Endothelial cell of umbilical vein (primary cell): ENCODE results near the gene SHKBP1. TPM values are rescaled to one million over a fixed set of nuclear protein-coding genes. Genes with fewer than 3 reads are reported as not detected.

ENCODE experiments used
- BruUV-seq: library from RNA; stranded (reverse); fragments of 400-500 nt; replicated peaks from 2 replicates; lab custom pipeline; 2021; lab: Mats Ljungman, UMichigan
- CTCF ChIA-PET: fragments of 300-600, 350-600 bp; sonication (Branson Sonifier 250); formaldehyde crosslinking; loops from one replicate; lab custom pipeline; 2021; ENCODE audit warnings: antibody characterized with exemption, inconsistent platforms; lab: Charles Lee
- POLR2A ChIA-PET: fragments of 300-600, 350-600 bp; sonication (Branson Sonifier 250); formaldehyde crosslinking; loops from one replicate; lab custom pipeline; 2021; ENCODE audit warnings: antibody characterized with exemption, inconsistent platforms; lab: Charles Lee
- DNase-seq: peaks from one replicate; pipeline ENCODE4 v3.0.0-alpha.2; 2011; ENCODE audit warnings: low read depth, low spot score
- FAIRE-seq: peaks from 2 replicates; lab custom pipeline; 2011; peaks lifted over from hg19 to GRCh38; lab: Jason Lieb, UNC
- H2AFZ ChIP-seq: 2 replicates; pipeline ENCODE4 v1.6.0; 2012; ENCODE audit warnings: low read depth, low read length, control low read depth, inconsistent platforms
- H3K27ac ChIP-seq: 2 replicates; pipeline ENCODE4 v1.5.1; 2011; ENCODE audit warnings: low read depth, mild to moderate bottlenecking, control low read depth, low read length, moderate library complexity; ENCODE audit not compliant: insufficient read depth
- H3K27me3 ChIP-seq, 2 experiments: 2 replicates each; pipeline versions ENCODE4 v1.6.0 to v1.6.1; 2011; ENCODE audit warnings: low read length in 2 of 2, mixed read lengths in 1 of 2; ENCODE audit not compliant: control insufficient read depth in 2 of 2, insufficient read depth in 2 of 2
- H3K36me3 ChIP-seq, 2 experiments: 2 replicates in 1 of 2; 3 replicates in 1 of 2; pipeline ENCODE4 v1.5.1; 2011; ENCODE audit warnings: low read length in 2 of 2, mild to moderate bottlenecking in 1 of 2, moderate library complexity in 1 of 2; ENCODE audit not compliant: control insufficient read depth in 2 of 2, insufficient read depth in 2 of 2; ENCODE audit errors: extremely low read depth in 1 of 2
- H3K4me1 ChIP-seq: 3 replicates; pipeline ENCODE4 v1.5.1; 2011; ENCODE audit warnings: mild to moderate bottlenecking, low read length; ENCODE audit not compliant: control insufficient read depth, insufficient read depth; ENCODE audit errors: extremely low read depth
- H3K4me2 ChIP-seq: 2 replicates; pipeline ENCODE4 v1.6.1; 2011; ENCODE audit warnings: low read length, control low read depth, mixed read lengths; ENCODE audit not compliant: insufficient read depth
- H3K4me3 ChIP-seq, 3 experiments: fragments of 200-600 bp in 1 of 3; sonication (generic), shearing (Covaris generic) in 1 of 3; replicated peaks in 1 of 3; 2 replicates each; pipeline ENCODE4 v1.5.1; 2011 to 2016; ENCODE audit warnings: control low read depth in 3 of 3, low read length in 3 of 3, mild to moderate bottlenecking in 2 of 3, inconsistent platforms in 1 of 3, low read depth in 1 of 3, moderate library complexity in 1 of 3; ENCODE audit not compliant: insufficient read depth in 1 of 3
- H3K79me2 ChIP-seq: 2 replicates; pipeline ENCODE4 v1.6.0; 2012; ENCODE audit warnings: low read length, inconsistent platforms; ENCODE audit not compliant: control insufficient read depth, insufficient read depth
- H3K9ac ChIP-seq: replicated peaks from 2 replicates; pipeline ENCODE3; 2011; ENCODE audit warnings: low read length, control low read depth; ENCODE audit not compliant: insufficient read depth; ENCODE audit errors: extremely low read depth
- H3K9me1 ChIP-seq: replicated peaks from 3 replicates; pipeline ENCODE4 v1.6.0; 2011; ENCODE audit warnings: mild to moderate bottlenecking, low read length; ENCODE audit not compliant: control insufficient read depth, insufficient read depth; ENCODE audit errors: extremely low read depth
- H3K9me3 ChIP-seq: replicated peaks from 2 replicates; pipeline ENCODE4 v1.5.1; 2012; ENCODE audit warnings: low read length, inconsistent platforms; ENCODE audit not compliant: control insufficient read depth, insufficient read depth
- H4K20me1 ChIP-seq: replicated peaks from 2 replicates; pipeline ENCODE3; 2011; ENCODE audit warnings: mild to moderate bottlenecking, low read length; ENCODE audit not compliant: control insufficient read depth, insufficient read depth; ENCODE audit errors: extremely low read depth
- CTCF ChIP-seq, 2 donors: IDR thresholded peaks; 1 replicate in 1 of 2; 2 replicates in 1 of 2; pipeline ENCODE4 v1.5.1; 2011; ENCODE audit warnings: low read length in 2 of 2, mild to moderate bottlenecking in 2 of 2, moderate library complexity in 2 of 2, control low read depth in 1 of 2, inconsistent platforms in 1 of 2, low read depth in 1 of 2; ENCODE audit not compliant: insufficient read depth in 1 of 2; ENCODE audit errors: extremely low read depth in 1 of 2
- GATA2 ChIP-seq: IDR thresholded peaks from 2 replicates; pipeline ENCODE4 v1.7.0; 2011; ENCODE audit warnings: low read depth, mild to moderate bottlenecking, moderate library complexity, mixed read lengths, low read length; ENCODE audit not compliant: insufficient read length, insufficient read depth
- MAX ChIP-seq: IDR thresholded peaks from 2 replicates; pipeline ENCODE4 v1.6.1; 2011; ENCODE audit not compliant: insufficient read depth, insufficient read length
- MYC ChIP-seq: IDR thresholded peaks from one replicate; pipeline ENCODE4 v1.6.1; 2011; ENCODE audit warnings: mild to moderate bottlenecking, low read depth, low read length
- POLR2A ChIP-seq: IDR thresholded peaks from 2 replicates; pipeline ENCODE4 v1.6.1; 2012; ENCODE audit warnings: low read depth, mild to moderate bottlenecking, control low read depth, low read length
- POLR2AphosphoS5 ChIP-seq: IDR thresholded peaks from 2 replicates; pipeline ENCODE4 v1.6.1; 2012; ENCODE audit warnings: low read depth, mild to moderate bottlenecking, control low read depth, low read length, moderate library complexity; ENCODE audit not compliant: insufficient read depth
- dilution Hi-C: fragments of 300-500 bp; cut with MboI; formaldehyde crosslinking; loops from one replicate; pipeline ENCODE4 v1.15.0; 2019; ENCODE audit warnings: low sequenced_read_pairs; ENCODE audit not compliant: extremely low pct_ligation_motif_present
- intact Hi-C: fragments of 100-400 bp; cut with micrococcal nuclease; formaldehyde crosslinking; loops from one replicate; pipeline ENCODE4 v1.10.0; 2022
- polyA plus RNA-seq, 4 experiments: library from polyadenylated mRNA; depleted of rRNA in 3 of 4; stranded (reverse) in 3 of 4; unstranded in 1 of 4; fragments of >200 nt; gene quantifications; 2 replicates each; pipeline versions ENCODE4 v1.2.1 to v1.2.3, GENCODE V29; 2011 to 2012; ENCODE audit warnings: missing spikeins in 1 of 4
- total RNA-seq: library from RNA; stranded (reverse); gene quantifications from 2 replicates; pipeline ENCODE4 v1.2.3, GENCODE V29; 2021

Gene SHKBP1
- total and polyA plus RNA-seq, 2 donors (not counting 3 experiments of a cell fraction or from before 2014, with no cell fraction given) = 106 to 113 TPM

GRCh38 chr19:40588110-40588854 lies 11.6 kb downstream of the SHKBP1 start:
- Histone ChIP-seq H3K4me2 (no peak overlapping the region), H3K4me3 (no peak overlapping the region), H3K27ac (peak overlapping the region; percentile 44), H3K9me1 (no peaks in the 10 kb centered on the region), H2AFZ (peak overlapping the region; percentile 7), H3K4me1 (peaks cover 20% of the 10 kb centered on the region), H3K9me3 (no peaks in the 10 kb centered on the region), H3K79me2 (no peaks in the 10 kb centered on the region), H3K9ac (no peak overlapping the region), H4K20me1 (no peaks in the 10 kb centered on the region), H3K36me3 (peaks cover 3 to 4% of the 10 kb centered on the region in 2 experiments), H3K27me3 (no peaks in the 10 kb centered on the region)
- TF ChIP-seq MAX (peak; percentile 92), CTCF (IDR thresholded peaks at IDR 0.05; ENCODE audit: extremely low read depth in 1 of 2, insufficient read depth in 1 of 2, low read depth in 1 of 2, low read length in 2 of 2) (no peak), POLR2A (no peak), GATA2 (no peak), MYC (peak; percentile 87), POLR2AphosphoS5 (peak; percentile 32)
- dilution Hi-C loops (no loop called here), intact Hi-C loops (no loop called here)
- FAIRE-seq = no peak
- ChIA-PET CTCF (interaction anchor here (0.8 to 1.0 kb wide), 2 partner anchors 10 to 14 kb away, joined by 3 read pairs; no protein-coding TSS in a partner anchor), POLR2A (no interaction called here)
- peak; percentile 42 for DNase-seq
- TSS peak; percentile 25 for BruUV-seq
